Endometrial microvascular endothelial cells (primary cell): ENCODE results near the gene RIMBP2. TPM values are rescaled to one million over a fixed set of nuclear protein-coding genes. Genes with fewer than 3 reads are reported as not detected.

Source experiments
- in situ Hi-C: cut with HindIII; loops from 2 replicates; pipeline ENCODE4 v1.10.0; 2017; ENCODE audit warnings: low sequenced_read_pairs, low pct_unique_long_range_greater_than_20kb; ENCODE audit errors: inconsistent ontology term
- total RNA-seq: library from RNA; depleted of rRNA; stranded (reverse); fragments of >200 nt; gene quantifications from one replicate; pipeline ENCODE4 v1.2.3, GENCODE V29; 2015; ENCODE audit errors: inconsistent ontology term

RIMBP2 gene
- total RNA-seq, 1 donor from 2014 or later, result not detected

DNA sequence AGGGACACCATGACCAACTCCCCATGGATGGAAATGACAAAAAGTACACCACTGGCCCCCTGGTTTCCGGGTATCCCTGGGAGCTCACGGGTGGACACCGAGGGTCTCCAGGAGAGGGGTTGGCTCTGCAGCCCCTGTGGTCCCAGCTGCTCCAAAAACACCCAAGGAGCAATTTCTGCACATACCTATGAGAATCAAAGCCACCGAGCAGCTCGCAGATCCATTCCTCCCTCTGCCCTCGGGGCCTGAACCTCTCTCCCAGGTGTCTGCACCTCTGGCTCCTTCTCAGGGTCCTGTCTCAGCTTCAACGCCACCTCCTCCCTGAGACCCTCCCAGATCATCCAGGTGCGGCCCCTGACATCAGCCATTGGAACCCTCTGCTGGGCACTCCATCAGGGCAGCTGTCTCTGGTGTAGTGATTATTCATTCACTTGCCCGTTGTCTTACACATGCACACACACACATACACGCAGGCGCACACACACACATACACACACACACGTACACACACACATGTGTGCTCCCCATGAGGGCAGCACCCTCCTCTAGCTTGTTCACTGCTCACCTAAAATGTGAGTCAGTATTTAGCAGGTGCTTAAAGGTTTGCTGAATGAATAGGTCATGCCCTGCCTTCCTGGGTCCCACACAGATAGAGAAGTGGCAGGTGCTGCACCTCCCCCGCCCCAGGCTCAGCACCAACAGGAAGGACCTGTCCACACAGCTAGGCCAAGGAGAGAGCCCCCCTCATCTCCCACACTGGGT, 5.9 kb downstream of the RIMBP2 start:
- in situ Hi-C loops, result no loop called here

GRCh38 chr12:130709151-130709970, 6.7 kb downstream of the RIMBP2 start:
- in situ Hi-C loops, result no loop called here

GRCh38 chr12:130708648-130709047, 7.5 kb downstream of the RIMBP2 start:
- in situ Hi-C loops, result no loop called here

DNA sequence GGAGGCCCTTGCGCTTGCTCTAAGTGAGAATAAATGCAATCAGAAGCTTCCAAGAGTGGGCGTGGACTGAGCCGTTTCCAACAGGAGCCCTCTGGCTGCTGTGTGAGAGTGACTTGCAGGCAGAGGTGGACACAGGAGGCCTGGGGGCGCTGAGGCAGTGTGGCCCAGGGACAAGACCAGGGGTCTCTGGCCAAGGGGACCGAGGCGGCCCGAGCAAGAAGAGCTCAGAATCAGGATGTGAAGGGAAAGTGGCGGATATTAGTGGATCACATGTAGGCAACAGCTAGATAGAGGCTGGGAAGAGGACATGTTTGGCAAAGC, 8.6 kb downstream of the RIMBP2 start:
- in situ Hi-C loops, result no loop called here

- in situ Hi-C loops, result no loop called here
These were observed 9.1 kb downstream of the RIMBP2 start for GRCh38 chr12:130706885-130707570.

DNA sequence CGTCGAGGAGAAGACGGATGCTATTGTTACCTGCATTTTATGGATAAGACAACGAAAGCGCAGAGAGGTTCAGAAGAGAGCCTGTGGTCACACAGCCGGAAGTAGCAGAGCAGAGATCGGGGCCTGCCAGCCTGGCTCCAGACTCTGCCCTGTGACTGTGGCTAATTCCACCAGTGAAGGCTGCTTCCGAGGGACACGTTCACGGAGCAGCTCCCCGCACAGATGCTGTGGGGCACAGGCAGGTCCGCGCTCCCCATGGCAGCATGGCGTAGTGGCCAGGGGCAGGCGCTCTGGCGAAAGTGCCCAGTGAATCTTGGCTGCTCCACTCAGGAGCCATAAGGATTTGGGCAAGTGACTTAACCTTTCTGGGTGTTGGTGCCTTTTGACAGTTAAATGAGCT, 9.8 kb downstream of the RIMBP2 start:
- in situ Hi-C loops, result no loop called here

GRCh38 chr12:130705178-130705822, 10.8 kb downstream of the RIMBP2 start:
- in situ Hi-C loops, result no loop called here

GRCh38 chr12:130704606-130705005, 11.5 kb downstream of the RIMBP2 start:
- in situ Hi-C loops, result no loop called here

DNA sequence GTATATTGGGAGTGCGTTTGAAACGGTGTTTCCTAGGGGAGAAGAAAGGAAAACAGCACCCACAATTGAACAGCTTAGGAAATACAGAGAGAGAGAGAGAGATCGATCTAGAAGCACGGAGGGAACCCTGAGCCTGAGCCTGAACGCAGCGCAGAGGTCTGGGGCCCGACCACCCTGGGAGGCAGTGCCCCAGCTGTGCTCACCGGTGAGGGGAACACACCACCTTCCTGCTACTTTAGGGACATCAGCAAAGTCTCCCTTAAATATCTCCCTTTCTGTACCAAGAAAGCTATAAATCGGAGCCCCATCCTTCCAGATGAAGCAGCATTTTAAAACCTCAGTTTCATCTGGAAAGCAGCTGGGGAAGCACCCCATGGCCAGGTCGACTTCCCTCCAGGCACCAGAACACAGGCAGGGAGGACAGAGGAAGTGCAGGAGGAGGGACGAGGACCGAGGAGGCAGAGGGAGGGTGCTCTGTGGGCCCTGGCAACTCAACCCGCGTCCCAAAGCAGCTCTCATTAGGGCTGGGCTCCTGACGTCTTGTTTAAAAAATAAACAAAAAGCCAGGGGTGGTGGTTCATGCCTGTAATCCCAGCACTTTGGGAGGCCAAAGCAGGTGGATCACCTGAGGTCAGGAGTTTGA, 12.2 kb downstream of the RIMBP2 start:
- in situ Hi-C loops, result no loop called here

DNA sequence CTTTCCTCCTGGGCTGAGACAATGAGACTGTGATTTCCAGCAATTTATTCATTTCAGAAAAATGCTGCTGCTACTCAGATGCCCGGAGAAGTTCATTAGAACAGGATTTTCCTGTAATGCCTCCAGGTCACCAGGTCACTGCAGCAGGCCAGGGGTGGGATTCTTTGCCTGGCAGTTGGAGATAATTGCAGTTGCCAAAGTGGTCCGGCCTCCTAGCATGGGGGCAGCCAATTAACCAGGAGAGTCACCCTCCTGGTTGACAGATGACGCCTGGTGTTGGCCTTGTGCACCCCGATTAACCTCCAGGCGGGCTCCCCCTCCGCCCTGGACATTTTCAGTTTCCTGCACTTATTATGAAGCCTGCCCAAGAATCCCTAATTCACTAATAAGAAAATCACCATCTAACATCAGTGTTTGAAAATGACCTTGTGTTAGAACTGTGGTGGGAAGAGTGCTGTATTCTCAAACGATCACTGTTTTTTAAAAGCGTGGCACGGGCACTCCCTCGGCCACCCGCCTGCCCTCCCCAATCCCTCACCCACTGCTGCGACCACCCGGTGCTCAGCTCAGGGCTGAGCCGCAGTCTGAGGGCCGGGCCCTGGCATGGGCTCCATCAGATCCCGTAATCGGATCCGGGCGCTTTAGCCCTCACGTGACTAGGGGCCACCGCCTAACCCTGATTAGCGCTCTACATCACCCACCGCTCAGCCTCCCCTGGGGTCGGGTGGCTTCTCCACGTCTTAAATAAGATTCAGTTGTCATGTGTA, 12.9 kb downstream of the RIMBP2 start:
- in situ Hi-C loops, result no loop called here

DNA sequence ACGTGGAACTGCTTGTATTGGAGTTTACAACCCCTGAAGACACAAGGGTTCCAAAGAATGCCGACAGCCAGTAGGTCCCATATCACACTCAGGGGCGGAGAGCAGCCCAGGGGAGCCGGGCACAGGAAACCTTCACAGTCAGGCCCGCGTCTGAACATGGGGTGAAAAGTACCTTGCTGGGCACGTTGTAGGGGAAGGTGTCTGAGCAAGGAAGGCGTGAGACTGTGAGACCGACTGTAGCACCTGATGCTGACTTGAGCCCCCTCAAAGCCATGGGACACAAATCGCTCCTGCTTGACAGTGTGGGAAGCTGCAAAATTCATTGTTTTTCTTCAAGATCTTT, 14.7 kb downstream of the RIMBP2 start:
- in situ Hi-C loops, result no loop called here

- in situ Hi-C loops, result no loop called here
These were observed 15.4 kb downstream of the RIMBP2 start for GRCh38 chr12:130700492-130701401.

DNA sequence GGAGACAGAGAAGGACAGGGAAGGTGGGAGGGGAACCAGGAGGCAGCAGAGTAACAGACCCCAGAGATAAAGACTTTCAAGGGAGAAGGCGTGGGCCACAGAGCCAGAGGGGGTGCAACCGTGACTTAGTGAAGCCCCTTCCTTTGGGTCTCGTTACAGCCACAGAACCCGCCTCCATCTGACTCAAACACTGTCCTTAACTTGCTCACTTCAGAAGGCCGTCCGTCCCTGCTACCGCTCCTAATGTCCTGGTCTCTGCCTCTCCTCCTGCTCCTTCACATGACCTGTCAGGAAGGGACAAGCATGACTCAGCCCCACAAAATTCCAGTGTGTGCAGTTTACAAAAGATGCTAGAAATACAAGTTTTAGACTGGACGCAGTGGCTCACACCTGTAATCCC, 18.0 kb downstream of the RIMBP2 start:
- in situ Hi-C loops, result no loop called here

DNA sequence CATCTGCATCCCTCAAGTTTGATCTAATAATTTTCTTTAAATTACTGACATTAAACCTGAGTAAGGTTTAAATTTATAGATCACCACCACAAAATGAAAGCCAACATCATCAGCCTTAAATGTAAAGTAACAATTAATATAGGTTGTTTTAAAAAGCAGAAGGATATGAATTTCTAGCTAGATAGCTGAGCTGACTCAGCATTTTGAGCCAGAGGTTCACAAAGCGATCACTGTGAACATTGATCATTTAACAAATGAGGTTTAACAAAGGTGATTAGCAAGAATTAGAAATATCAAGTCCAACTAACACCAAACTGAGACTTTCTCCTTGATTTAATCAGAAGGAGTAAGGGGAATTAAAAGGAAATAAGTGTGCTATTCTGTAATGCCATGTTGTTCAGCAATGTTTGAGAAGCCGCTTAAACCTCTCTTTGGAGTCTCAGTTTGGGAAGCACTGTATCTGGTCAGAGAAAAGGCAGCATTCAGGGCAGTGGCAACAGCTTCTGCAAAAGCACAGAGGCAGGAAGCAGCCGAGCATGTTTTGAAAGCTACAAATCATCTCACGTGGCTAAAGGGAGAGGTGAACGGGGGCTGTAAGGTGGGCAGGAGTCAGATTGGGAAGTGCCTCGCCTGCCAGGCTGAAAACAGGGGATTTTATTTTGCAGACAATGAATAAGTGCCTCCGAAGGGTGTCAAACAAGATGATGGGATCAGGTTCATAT, 19.6 kb downstream of the RIMBP2 start:
- in situ Hi-C loops, result no loop called here

- in situ Hi-C loops, result no loop called here
These were observed 21.0 kb downstream of the RIMBP2 start for GRCh38 chr12:130695061-130695460.

GRCh38 chr12:130689408-130690405, 26.4 kb downstream of the RIMBP2 start:
- in situ Hi-C loops, result no loop called here
